IMR-90 (cell line): Measurements from ENCODE around the gene FAM236C. TPM values are rescaled to one million over a fixed set of nuclear protein-coding genes. Genes with fewer than 3 reads are reported as not detected.
"Not testable (repeated sequence)": the region's sequence is repeated elsewhere in the genome, so short reads cannot be mapped to it uniquely, and the experiment has no call there.

Experiments
- ATAC-seq: fragments of 200-7000 bp; cut with Tn5 transposase; 2 replicates; pipeline ENCODE4 v1.9.1; 2020; ENCODE audit warnings: low read depth, mild to moderate bottlenecking, moderate library complexity
- BruUV-seq: library from RNA; stranded (reverse); fragments of 400-500 nt; replicated peaks from 2 replicates; lab custom pipeline; 2021; lab: Mats Ljungman, UMichigan
- CTCF ChIA-PET: fragments of 300-600 bp; formaldehyde crosslinking; extraction: SDS; loops from one replicate; lab custom pipeline; 2021; ENCODE audit warnings: antibody characterized with exemption; lab: Yijun Ruan, JAX
- POLR2A ChIA-PET: fragments of 300-600 bp; sonication (Branson Sonifier 250); formaldehyde crosslinking; loops from one replicate; lab custom pipeline; 2022; ENCODE audit warnings: antibody characterized with exemption; ENCODE audit not compliant: unreplicated experiment; lab: Charles Lee
- DNase-seq: peaks from one replicate; pipeline ENCODE4 v3.0.0; 2013
- H2AFZ ChIP-seq: replicated peaks from 2 replicates; pipeline ENCODE3; 2013; ENCODE audit warnings: low read length, mild to moderate bottlenecking; ENCODE audit not compliant: poor library complexity
- H2AK5ac ChIP-seq: 2 replicates; pipeline ENCODE4 v1.6.1; 2013; ENCODE audit warnings: low read depth, low read length, inconsistent platforms
- H2AK9ac ChIP-seq: replicated peaks from 2 replicates; pipeline ENCODE3; 2013; ENCODE audit warnings: mild to moderate bottlenecking, low read depth, low read length, moderate library complexity; ENCODE audit not compliant: poor library complexity
- H2BK120ac ChIP-seq: 2 replicates; pipeline ENCODE4 v1.6.1; 2013; ENCODE audit warnings: low read depth, low read length, inconsistent platforms
- H2BK15ac ChIP-seq: 3 replicates; pipeline ENCODE4 v1.6.1; 2013; ENCODE audit warnings: low read depth, low read length, inconsistent platforms
- H2BK20ac ChIP-seq: 2 replicates; pipeline ENCODE4 v1.6.1; 2013; ENCODE audit warnings: low read depth, mild to moderate bottlenecking, inconsistent platforms, low read length, moderate library complexity
- H2BK5ac ChIP-seq: 2 replicates; pipeline ENCODE4 v1.6.1; 2013; ENCODE audit warnings: mild to moderate bottlenecking, low read depth, low read length, inconsistent platforms; ENCODE audit not compliant: poor library complexity, severe bottlenecking
- H3K14ac ChIP-seq: replicated peaks from 2 replicates; pipeline ENCODE4 v1.6.1; 2013; ENCODE audit warnings: low read depth, low read length, inconsistent platforms
- H3K18ac ChIP-seq: 2 replicates; pipeline ENCODE4 v1.6.1; 2013; ENCODE audit warnings: low read depth, low read length, control low read depth
- H3K23ac ChIP-seq: 2 replicates; pipeline ENCODE4 v1.6.1; 2013; ENCODE audit warnings: low read depth, low read length, inconsistent platforms
- H3K27ac ChIP-seq: 2 replicates; pipeline ENCODE4 v1.5.1; 2013; ENCODE audit warnings: mild to moderate bottlenecking, control low read depth, low read length; ENCODE audit not compliant: insufficient read depth
- H3K27me3 ChIP-seq: 2 replicates; pipeline ENCODE4 v1.6.1; 2013; ENCODE audit warnings: low read length; ENCODE audit not compliant: control insufficient read depth, insufficient read depth
- H3K36me3 ChIP-seq: 2 replicates; pipeline ENCODE4 v1.6.1; 2013; ENCODE audit warnings: low read length, mixed read lengths; ENCODE audit not compliant: control insufficient read depth, insufficient read depth
- H3K4ac ChIP-seq: 2 replicates; pipeline ENCODE4 v1.6.1; 2013; ENCODE audit warnings: low read depth, low read length, inconsistent platforms
- H3K4me1 ChIP-seq: 2 replicates; pipeline ENCODE4 v1.6.1; 2013; ENCODE audit warnings: low read length, mixed read lengths; ENCODE audit not compliant: control insufficient read depth, insufficient read depth
- H3K4me2 ChIP-seq: 2 replicates; pipeline ENCODE4 v1.6.1; 2013; ENCODE audit warnings: low read depth, mild to moderate bottlenecking, control low read depth, low read length, moderate library complexity
- H3K4me3 ChIP-seq: 2 replicates; pipeline ENCODE4 v1.5.1; 2013; ENCODE audit warnings: low read depth, mild to moderate bottlenecking, control low read depth, low read length, moderate library complexity; ENCODE audit not compliant: insufficient read depth
- H3K56ac ChIP-seq: 2 replicates; pipeline ENCODE4 v1.6.1; 2013; ENCODE audit warnings: low read length, inconsistent platforms; ENCODE audit not compliant: insufficient read depth; ENCODE audit errors: extremely low read depth
- H3K79me1 ChIP-seq, 2 experiments: 2 replicates each; pipeline ENCODE4 v1.6.1; 2013; ENCODE audit warnings: low read length in 2 of 2, inconsistent platforms in 1 of 2, low read depth in 1 of 2
- H3K9ac ChIP-seq: 2 replicates; pipeline ENCODE4 v1.6.1; 2013; ENCODE audit warnings: low read depth, low read length, control low read depth
- H3K9me1 ChIP-seq: 2 replicates; pipeline ENCODE4 v1.6.1; 2013; ENCODE audit warnings: low read length, inconsistent platforms; ENCODE audit not compliant: insufficient read depth
- H3K9me3 ChIP-seq: 2 replicates; pipeline ENCODE4 v1.6.1; 2013; ENCODE audit warnings: low read length; ENCODE audit not compliant: control insufficient read depth, insufficient read depth
- H4K20me1 ChIP-seq: 2 replicates; pipeline ENCODE4 v1.6.1; 2013; ENCODE audit warnings: low read length, inconsistent platforms; ENCODE audit not compliant: insufficient read depth
- H4K5ac ChIP-seq: 2 replicates; pipeline ENCODE4 v1.6.1; 2013; ENCODE audit warnings: mild to moderate bottlenecking, low read depth, low read length, control low read depth
- H4K8ac ChIP-seq, 2 experiments: 2 replicates each; pipeline ENCODE4 v1.6.1; 2013; ENCODE audit warnings: low read depth in 2 of 2, low read length in 2 of 2, control low read depth in 1 of 2, inconsistent platforms in 1 of 2
- H4K91ac ChIP-seq: 2 replicates; pipeline ENCODE4 v1.6.1; 2013; ENCODE audit warnings: low read depth, low read length, inconsistent platforms; ENCODE audit not compliant: insufficient read depth
- WGBS, 2 experiments: methylation state at CpG; one replicate each; pipeline versions ENCODE4 v1.1.5 to v1.1.7; 2013; ENCODE audit warnings: missing lambda C conversion rate in 2 of 2; ENCODE audit not compliant: insufficient read length in 1 of 2; ENCODE audit errors: extremely low coverage in 2 of 2; 5-methylcytosine and 5-hydroxymethylcytosine counted together
- dilution Hi-C: fragments of 300-500 bp; cut with HindIII; formaldehyde crosslinking; loops from one replicate; pipeline ENCODE4 v1.14.3; 2018; ENCODE audit warnings: low sequenced_read_pairs; ENCODE audit not compliant: unreplicated experiment
- in situ Hi-C: fragments of 300-500 bp; cut with MboI; formaldehyde crosslinking; loops from 3 replicates; pipeline ENCODE4 v1.14.3; 2019; ENCODE audit warnings: low sequenced_read_pairs, inconsistent platforms, mixed read lengths
- intact Hi-C: fragments of 100-400 bp; cut with micrococcal nuclease; formaldehyde crosslinking; loops from 2 replicates; pipeline ENCODE4 v1.10.0; 2022
- polyA plus RNA-seq, 3 experiments: library from polyadenylated mRNA; depleted of rRNA; stranded (reverse); fragments of >200 nt; gene quantifications; 2 replicates each; pipeline ENCODE4 v1.2.3, GENCODE V29; 2012; ENCODE audit warnings: low replicate concordance in 1 of 3
- total RNA-seq: library from RNA; depleted of rRNA; stranded (reverse); fragments of >200 nt; gene quantifications from 2 replicates; pipeline ENCODE4 v1.2.3, GENCODE V29; 2012

FAM236C gene
- total and polyA plus RNA-seq, 2 of the 4 experiments (the other 2 are of a cell fraction): not detected

DNA sequence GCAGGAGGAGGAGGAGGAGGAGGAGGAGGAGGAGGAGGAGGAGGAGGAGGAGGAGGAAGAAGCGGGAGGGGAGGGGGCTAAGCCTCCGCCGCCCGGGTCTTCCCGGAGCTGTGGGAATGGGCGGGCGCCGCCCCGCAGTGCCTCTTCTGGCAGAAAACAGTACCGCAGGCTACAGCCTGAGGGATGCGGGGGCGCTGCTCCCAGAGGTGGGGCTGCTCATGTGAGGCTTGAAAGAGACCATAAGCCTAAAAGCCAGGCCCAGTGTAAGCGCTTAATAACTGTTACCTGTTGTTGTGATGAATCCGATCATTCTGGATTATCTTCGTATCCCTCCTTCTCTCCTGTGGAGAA is 31.4 kb downstream of the FAM236C start, which contains the start of gene DMRTC1:
TSS of gene DMRTC1 (minus strand) at position 19 of the 351 bp plus-strand sequence. CDS start 68,143 bp downstream, outside the sequence.
- H2BK15ac ChIP-seq, H3K9me1 ChIP-seq, H3K36me3 ChIP-seq, H3K9me3 ChIP-seq, CTCF ChIA-PET, H3K4me1 ChIP-seq, H3K18ac ChIP-seq, BruUV-seq, H3K9ac ChIP-seq, H2AK5ac ChIP-seq, POLR2A ChIA-PET, H3K4ac ChIP-seq, H2AK9ac ChIP-seq, H2AFZ ChIP-seq, H3K4me3 ChIP-seq, H2BK20ac ChIP-seq, H3K14ac ChIP-seq, H3K27ac ChIP-seq, DNase-seq, H2BK5ac ChIP-seq, intact Hi-C loops, H4K91ac ChIP-seq, H3K27me3 ChIP-seq, dilution Hi-C loops, H3K79me1 ChIP-seq, H4K5ac ChIP-seq, H4K20me1 ChIP-seq, in situ Hi-C loops, H3K23ac ChIP-seq, H3K56ac ChIP-seq, H4K8ac ChIP-seq, H3K4me2 ChIP-seq, H2BK120ac ChIP-seq: not testable (repeated sequence)
- no CpG with 5 or more reads among the region's 15 CpGs for WGBS, 2 experiments
- ATAC-seq: peak; percentile 46; the same call in 1 of the 2 replicates

DNA sequence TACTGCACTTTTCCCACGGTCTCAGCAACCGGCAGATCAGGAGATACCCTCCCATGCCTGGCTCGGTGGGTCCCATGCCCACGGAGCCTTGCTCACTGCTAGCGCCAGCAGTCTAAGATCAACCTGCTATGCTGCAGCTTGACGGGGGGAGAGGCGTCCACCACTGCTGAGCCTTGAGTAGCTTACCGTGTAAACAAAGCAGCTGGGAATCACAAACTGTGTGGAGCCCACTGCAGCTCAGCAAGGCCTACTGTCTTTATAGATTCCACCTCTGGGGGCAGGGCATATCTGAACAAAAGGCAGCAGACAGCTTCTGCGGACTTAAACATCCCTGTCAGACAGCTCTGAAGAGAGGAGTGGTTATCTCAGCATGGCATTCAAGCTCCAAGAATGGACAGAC is 47.6 kb downstream of the FAM236C start:
- H3K27me3 ChIP-seq, H3K36me3 ChIP-seq, H3K79me1 ChIP-seq, H3K9me1 ChIP-seq, H2BK15ac ChIP-seq, H4K5ac ChIP-seq, BruUV-seq, H3K27ac ChIP-seq, ATAC-seq, H2BK20ac ChIP-seq, H2BK5ac ChIP-seq, H2AFZ ChIP-seq, H3K56ac ChIP-seq, H4K20me1 ChIP-seq, dilution Hi-C loops, H2AK9ac ChIP-seq, CTCF ChIA-PET, H3K4ac ChIP-seq, H2BK120ac ChIP-seq, in situ Hi-C loops, DNase-seq, H3K9me3 ChIP-seq, H3K4me1 ChIP-seq, H2AK5ac ChIP-seq, H3K18ac ChIP-seq, H3K4me2 ChIP-seq, H3K14ac ChIP-seq, H4K8ac ChIP-seq, H3K9ac ChIP-seq, H3K23ac ChIP-seq, H3K4me3 ChIP-seq, H4K91ac ChIP-seq, intact Hi-C loops, POLR2A ChIA-PET: not testable (repeated sequence)
- no CpG with 5 or more reads among the region's 9 CpGs for WGBS, 2 experiments
